Measurements from ENCODE around the gene SULT1A3.
"Not testable (repeated sequence)": the region's sequence is repeated elsewhere in the genome, so short reads cannot be mapped to it uniquely, and the experiment has no call there.

SULT1A3 gene

GRCh38 chr16:30187556-30187865 is 11.5 kb upstream of the SULT1A3 start:
- no peak for DNase-seq

- no peak for DNase-seq
These were observed 11.0 kb upstream of the SULT1A3 start for GRCh38 chr16:30187971-30188561.

DNA sequence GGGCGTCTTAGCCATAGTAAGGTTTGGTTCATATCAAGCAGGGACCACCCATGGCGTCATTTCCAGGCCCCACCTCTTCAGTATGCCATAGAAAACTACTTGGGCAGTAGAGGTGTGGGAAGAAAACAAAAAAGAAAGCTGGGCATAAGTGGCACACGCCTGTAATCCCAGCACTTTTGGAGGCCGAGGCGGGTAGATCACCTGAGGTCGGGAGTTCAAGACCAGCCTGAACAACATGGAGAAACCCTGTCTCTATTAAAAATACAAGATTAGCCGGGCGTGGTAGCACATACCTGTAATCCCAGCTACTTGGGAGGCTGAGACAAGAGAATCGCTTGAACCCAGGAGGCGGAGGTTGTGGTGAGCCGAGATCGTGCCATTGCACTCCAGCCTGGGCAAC is 7.9 kb upstream of the SULT1A3 start:
- not testable (repeated sequence) for DNase-seq

DNA sequence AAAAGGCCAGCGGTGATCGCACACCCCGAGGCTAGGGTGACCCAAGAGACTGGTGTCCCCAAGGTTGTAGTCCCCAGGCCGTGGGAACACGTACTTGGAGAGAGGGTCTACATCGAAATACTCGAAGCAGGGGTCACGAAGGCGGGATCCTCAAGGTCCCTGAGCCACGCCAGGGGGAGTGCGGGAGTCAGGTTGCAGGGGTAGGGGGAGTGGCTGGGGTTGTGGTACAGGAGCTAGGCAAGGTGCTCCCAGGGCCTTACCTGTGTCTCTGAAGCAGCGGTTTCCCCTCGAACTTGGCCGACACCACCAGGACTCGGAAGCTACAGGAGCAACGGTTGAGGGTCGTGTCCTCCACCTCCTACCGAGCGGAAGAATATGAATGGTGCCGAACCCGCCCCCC is 6.0 kb upstream of the SULT1A3 start:
- DNase-seq: not testable (repeated sequence)

GRCh38 chr16:30193615-30194014 is 5.4 kb upstream of the SULT1A3 start, which contains the start of the genes BOLA2B and SLX1A:
Gene BOLA2B (minus strand): TSS chr16:30193666. CDS start chr16:30193595, 71 bp downstream.
Gene SLX1A (plus strand): TSS chr16:30193875. CDS start chr16:30194085, 210 bp downstream.
- DNase-seq: not testable (repeated sequence)

DNA sequence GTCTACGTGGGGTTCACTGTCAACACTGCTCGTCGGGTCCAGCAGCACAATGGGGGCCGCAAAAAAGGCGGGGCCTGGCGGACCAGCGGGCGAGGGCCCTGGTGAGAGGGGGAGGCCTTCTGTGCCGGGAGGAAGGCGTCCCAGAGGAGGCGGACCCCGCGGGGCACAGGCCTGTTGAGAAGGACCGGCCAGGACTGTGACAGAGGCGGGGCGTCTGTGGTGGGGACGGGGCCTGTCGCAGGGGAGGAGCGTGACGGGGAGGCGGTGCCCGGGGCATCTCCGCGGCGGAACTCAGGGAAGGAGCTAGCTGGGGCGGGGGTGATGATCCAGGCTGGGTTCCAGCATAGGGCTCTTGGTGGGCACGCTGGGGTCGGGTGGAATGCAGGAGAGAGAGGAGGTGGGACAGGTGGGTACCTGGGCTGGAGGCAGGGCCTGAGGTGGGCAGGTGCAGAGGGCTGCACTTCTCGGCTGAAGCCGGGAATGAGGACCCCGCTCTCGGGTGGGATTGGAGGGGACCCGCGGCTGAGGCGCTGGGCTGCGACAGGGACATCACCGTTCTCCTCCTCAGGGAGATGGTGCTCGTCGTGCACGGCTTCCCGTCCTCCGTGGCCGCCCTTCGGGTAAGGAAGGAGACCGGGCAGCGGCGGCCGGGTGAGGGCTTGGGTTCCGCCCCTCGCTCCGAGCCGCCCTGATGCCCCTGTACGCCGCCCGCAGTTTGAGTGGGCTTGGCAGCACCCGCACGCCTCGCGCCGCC is 4.7 kb upstream of the SULT1A3 start:
- not testable (repeated sequence) for DNase-seq

DNA sequence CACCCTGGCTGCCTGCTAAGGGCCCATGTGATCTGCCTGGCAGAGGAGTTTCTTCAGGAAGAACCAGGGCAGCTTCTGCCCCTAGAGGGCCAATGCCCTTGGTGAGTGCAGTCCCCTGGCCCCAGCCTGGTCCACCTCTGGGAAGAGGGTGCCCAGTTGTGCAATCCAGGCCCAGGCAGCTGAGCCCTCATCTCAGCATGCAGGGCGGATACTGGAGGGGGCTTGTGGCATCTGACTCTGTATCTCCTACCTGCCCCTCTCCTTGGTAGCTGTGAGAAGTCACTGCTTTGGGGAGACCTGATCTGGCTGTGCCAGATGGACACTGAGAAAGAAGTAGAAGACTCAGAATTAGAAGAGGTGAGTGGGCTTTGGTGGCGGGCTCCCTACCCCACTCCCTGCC is 2.1 kb upstream of the SULT1A3 start:
- DNase-seq: not testable (repeated sequence)

DNA sequence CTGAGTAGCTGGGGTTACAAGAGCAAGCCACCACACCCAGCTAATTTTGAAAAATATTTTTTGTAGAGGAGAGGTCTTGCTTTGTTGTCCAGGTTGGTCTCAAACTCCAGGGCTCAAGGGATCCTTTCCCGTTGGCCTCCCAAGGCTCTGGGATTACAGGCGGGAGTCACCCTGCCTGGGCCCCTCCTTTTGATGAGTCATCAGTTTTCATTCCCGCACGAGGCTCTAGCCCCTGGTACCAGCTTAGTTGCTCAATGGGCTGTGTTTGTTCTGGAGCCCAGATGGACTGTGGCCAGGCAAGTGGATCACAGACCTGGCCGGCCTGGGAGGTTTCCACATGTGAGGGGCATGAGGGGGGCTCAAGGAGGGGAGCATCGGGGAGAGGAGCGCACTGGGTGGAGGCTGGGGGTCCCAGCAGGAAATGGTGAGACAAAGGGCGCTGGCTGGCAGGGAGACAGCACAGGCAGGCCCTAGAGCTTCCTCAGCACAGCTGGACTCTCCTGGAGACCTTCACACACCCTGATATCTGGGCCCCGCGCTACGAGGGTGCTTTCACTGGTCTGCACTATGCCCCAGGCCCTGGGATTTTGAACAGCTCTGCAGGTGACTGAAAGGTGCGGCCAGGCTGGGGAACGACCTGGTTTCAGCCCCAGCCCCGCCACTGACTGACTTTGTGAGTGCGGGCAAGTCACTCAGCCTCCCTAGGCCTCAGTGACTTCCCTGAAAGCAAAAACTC is 721 bp downstream of the SULT1A3 start:
- not testable (repeated sequence) for DNase-seq

- DNase-seq: not testable (repeated sequence)
These were observed 6.6 kb downstream of the SULT1A3 start for GRCh38 chr16:30205541-30206236.

DNA sequence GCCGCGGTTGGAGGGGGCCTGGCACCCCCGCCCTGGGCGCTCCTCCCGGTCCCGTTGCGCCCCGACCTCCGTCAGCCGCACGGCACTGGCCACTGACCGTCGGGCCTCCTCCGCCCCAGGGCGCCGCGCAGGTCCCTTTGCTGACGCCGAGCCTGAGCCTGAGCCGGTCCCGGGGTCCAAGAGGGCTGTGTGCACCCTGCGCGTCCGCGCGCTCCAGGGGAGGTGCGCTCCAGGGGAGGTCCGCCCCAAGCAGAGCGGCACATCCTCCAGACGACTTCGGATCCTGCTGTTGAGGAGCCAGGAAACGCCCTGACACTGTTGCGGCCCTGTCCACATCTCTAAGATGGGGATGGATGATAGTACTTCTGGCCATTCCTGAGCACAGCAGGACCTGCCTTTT is 7.2 kb downstream of the SULT1A3 start:
- DNase-seq: not testable (repeated sequence)

GRCh38 chr16:30207063-30207704 is 8.1 kb downstream of the SULT1A3 start:
- not testable (repeated sequence) for DNase-seq

DNA sequence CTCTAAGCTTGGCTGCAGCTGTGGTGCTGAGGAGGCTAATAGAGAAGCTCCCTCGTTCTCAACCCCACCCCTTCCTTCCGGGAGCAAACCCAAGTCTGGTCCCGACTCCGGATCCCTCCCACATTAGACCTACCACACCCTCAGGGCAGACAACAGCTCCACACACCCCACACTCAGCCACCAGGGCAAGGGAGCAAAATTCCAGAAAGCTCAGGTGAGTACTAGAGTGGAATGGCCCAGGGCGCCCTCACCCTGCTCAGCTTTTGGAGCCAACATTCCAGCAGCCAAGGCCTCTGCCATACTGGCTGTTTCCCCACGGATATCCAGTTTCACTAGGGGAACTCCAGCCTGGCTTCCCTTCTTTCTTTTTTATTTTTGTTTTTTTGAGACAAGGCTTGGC is 10.0 kb downstream of the SULT1A3 start:
- not testable (repeated sequence) for DNase-seq

DNA sequence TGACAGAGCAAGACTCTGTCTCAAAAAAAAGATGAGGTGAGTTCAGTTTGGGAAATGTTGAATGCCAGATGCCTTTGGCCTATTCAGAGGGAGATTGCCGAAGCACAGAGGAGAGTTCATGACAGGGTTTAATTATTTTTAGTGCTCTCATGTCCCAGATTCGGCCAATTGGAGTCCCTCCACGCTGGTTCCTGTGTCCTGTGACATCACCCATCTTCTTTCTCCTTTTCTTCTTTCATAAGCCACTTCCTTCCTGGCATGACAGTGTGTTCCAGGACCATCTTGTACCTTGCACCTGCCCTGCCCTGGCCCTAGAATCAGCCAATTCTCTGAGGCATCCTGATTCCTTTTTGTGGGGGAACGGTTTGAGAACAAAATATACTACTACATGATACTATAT is 12.4 kb downstream of the SULT1A3 start:
- DNase-seq: not testable (repeated sequence)

DNA sequence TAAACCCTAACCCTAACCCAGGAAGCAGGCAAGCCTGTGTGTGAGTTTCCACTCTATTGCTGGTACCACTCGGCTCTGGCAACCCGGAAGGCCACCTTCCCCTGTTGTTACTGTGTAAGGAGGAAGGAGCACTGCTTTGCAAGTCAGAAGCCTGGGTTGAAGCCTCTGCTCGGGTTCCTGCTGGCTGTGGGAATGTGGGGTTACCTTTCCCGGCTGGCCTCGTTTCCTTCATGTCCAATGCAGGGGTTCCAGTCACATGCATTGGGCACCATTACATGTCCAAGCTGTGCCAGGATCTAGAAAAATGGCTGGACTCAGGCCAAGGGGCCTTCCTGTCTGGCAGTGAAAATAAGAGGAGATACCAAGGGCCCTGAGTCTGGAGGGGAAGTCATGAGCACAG is 18.0 kb downstream of the SULT1A3 start:
- DNase-seq: not testable (repeated sequence)

GRCh38 chr16:30248379-30248778 is 49.3 kb downstream of the SULT1A3 start, which contains the start of gene NPIPB13:
Gene NPIPB13 (minus strand): TSS chr16:30248479. CDS start chr16:30245573, 2,906 bp downstream.
- not testable (repeated sequence) for DNase-seq
